ENCODE results near the gene KCNH6. TPM values are rescaled to one million over a fixed set of nuclear protein-coding genes. Genes with fewer than 3 reads are reported as not detected.

KCNH6 gene
- polyA plus RNA-seq, 1 of the 3 experiments (the other 2 are of a cell fraction), result 0.15 TPM

GRCh38 chr17:63534078-63534570 is 11.0 kb downstream of the KCNH6 start:
- no peaks in the 10 kb centered on the region for H4K20me1 ChIP-seq (ENCODE audit: insufficient read depth)
- WGBS (ENCODE audit: low lambda C conversion rate), result 77% methylated on average over 17 of the region's 17 CpGs
- DNase-seq, result no peak
- H3K79me2 ChIP-seq (ENCODE audit: insufficient read depth), result no peaks in the 10 kb centered on the region
- CTCF ChIA-PET, result interaction anchor here (0.6 to 1.2 kb wide), 5 partner anchors 9 to 773 kb away, joined by 3 to 5 read pairs (median 3); no protein-coding TSS in a partner anchor
- H2AFZ ChIP-seq (ENCODE audit: low read depth), result no peak overlapping the region
- TF ChIP-seq JUND (IDR thresholded peaks at IDR 0.05), result no peak
- TF ChIP-seq FOSL2 (IDR thresholded peaks at IDR 0.05; ENCODE audit: borderline replicate concordance, low read depth), result no peak
- TF ChIP-seq CHD2 (IDR thresholded peaks at IDR 0.05; ENCODE audit: low read length, partially characterized antibody), result no peak
- TF ChIP-seq TCF12 (IDR thresholded peaks at IDR 0.05), result no peak
- TF ChIP-seq NRF1 (IDR thresholded peaks at IDR 0.05; ENCODE audit: low read depth, low read length), result no peak
- TF ChIP-seq RAD21 (IDR thresholded peaks at IDR 0.05; ENCODE audit: low read length), result no peak
- no peak for TF ChIP-seq ELF1 (IDR thresholded peaks at IDR 0.05)
- TF ChIP-seq MXI1 (IDR thresholded peaks at IDR 0.05; ENCODE audit: low read depth, low read length), result no peak
- no peak for TF ChIP-seq RXRA (IDR thresholded peaks at IDR 0.05; ENCODE audit: borderline replicate concordance, low read depth)
- no peak for TF ChIP-seq EZH2phosphoT487 (IDR thresholded peaks at IDR 0.05; ENCODE audit: borderline replicate concordance, low read depth)
- no peak for TF ChIP-seq FOXM1 (IDR thresholded peaks at IDR 0.05; ENCODE audit: low read depth)
- no peak for TF ChIP-seq CTCF (IDR thresholded peaks at IDR 0.05)
- no peak for TF ChIP-seq USF2 (IDR thresholded peaks at IDR 0.05; ENCODE audit: borderline replicate concordance, low read depth, low read length)
- no peak for TF ChIP-seq EP300 (IDR thresholded peaks at IDR 0.05; ENCODE audit: borderline replicate concordance in 1 of 2, low read depth in 1 of 2, low read length in 1 of 2)
- TF ChIP-seq SIN3A (IDR thresholded peaks at IDR 0.05; ENCODE audit: borderline replicate concordance, low read depth, low read length), result no peak
- no peak for TF ChIP-seq MEF2A (IDR thresholded peaks at IDR 0.05; ENCODE audit: borderline replicate concordance, low read depth)
- no peak for TF ChIP-seq SMC3 (IDR thresholded peaks at IDR 0.05; ENCODE audit: low read depth, low read length)
- TF ChIP-seq, protein P1, sequence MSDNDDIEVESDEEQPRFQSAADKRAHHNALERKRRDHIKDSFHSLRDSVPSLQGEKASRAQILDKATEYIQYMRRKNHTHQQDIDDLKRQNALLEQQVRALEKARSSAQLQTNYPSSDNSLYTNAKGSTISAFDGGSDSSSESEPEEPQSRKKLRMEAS (IDR thresholded peaks at IDR 0.05; ENCODE audit: low read depth), result no peak
- no peak for TF ChIP-seq RFX5 (IDR thresholded peaks at IDR 0.05; ENCODE audit: low read length)
- no peak overlapping the region for H3K27ac ChIP-seq (ENCODE audit: low read depth in 2 of 2, low read length in 1 of 2)
- no peaks in the 10 kb centered on the region for H3K9me2 ChIP-seq
- H3K27me3 ChIP-seq (ENCODE audit: insufficient read depth), result peaks cover 15% of the 10 kb centered on the region; the same call in 1 of the 2 replicates
- H3K9ac ChIP-seq, result no peak overlapping the region
- H3K4me2 ChIP-seq, result no peak overlapping the region
- POLR2A ChIA-PET, result no interaction called here
- peaks cover 0 to 30% of the 10 kb centered on the region in 2 experiments; a peak in 1 of 4 replicates for H3K4me1 ChIP-seq (ENCODE audit: control insufficient read depth in 1 of 2, insufficient read depth in 2 of 2, low read depth in 1 of 2, low read length in 1 of 2)
- H3K4me3 ChIP-seq (ENCODE audit: low read depth in 2 of 2, low read length in 1 of 2), result no peak overlapping the region
- no peaks in the 10 kb centered on the region for H3K9me3 ChIP-seq
- no peaks in the 10 kb centered on the region for H3K36me3 ChIP-seq (replicated peaks in 1 of 2; ENCODE audit: control insufficient read depth in 1 of 2, insufficient read depth in 2 of 2, low read length in 1 of 2)
- H3F3A ChIP-seq (replicated peaks; ENCODE audit: insufficient read depth), result no peaks in the 10 kb centered on the region

All from SK-N-SH (cell line).